ENCODE measurements around the gene RAPGEF3.

DNA sequence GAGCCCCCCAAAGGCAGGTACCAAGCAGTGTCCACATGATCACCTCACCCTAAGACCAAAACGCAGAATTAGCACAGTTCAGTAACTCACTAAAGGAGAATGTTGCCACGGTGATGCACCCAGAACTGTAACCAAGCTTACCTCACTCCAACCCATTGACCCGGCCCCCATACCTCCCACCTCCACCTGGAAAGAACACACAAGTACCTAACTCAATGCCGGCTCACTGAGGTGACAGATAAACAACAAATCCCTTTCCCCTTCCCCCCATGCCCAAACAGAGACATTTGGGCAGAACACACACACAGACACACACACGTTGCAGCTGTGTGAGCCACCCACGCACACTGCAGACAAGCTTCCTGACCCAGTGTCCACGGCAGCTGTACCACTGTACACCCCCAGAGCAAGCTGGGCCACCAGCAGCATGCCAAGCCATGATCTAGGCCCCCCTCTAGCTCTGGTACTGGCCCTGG lies 1.3 kb downstream of the RAPGEF3 start:
- TF ChIP-seq, protein P1, sequence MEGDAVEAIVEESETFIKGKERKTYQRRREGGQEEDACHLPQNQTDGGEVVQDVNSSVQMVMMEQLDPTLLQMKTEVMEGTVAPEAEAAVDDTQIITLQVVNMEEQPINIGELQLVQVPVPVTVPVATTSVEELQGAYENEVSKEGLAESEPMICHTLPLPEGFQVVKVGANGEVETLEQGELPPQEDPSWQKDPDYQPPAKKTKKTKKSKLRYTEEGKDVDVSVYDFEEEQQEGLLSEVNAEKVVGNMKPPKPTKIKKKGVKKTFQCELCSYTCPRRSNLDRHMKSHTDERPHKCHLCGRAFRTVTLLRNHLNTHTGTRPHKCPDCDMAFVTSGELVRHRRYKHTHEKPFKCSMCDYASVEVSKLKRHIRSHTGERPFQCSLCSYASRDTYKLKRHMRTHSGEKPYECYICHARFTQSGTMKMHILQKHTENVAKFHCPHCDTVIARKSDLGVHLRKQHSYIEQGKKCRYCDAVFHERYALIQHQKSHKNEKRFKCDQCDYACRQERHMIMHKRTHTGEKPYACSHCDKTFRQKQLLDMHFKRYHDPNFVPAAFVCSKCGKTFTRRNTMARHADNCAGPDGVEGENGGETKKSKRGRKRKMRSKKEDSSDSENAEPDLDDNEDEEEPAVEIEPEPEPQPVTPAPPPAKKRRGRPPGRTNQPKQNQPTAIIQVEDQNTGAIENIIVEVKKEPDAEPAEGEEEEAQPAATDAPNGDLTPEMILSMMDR (IDR thresholded peaks at IDR 0.05; ENCODE audit: insufficient read depth, low read length) = no peak
- TF ChIP-seq, protein P2, sequence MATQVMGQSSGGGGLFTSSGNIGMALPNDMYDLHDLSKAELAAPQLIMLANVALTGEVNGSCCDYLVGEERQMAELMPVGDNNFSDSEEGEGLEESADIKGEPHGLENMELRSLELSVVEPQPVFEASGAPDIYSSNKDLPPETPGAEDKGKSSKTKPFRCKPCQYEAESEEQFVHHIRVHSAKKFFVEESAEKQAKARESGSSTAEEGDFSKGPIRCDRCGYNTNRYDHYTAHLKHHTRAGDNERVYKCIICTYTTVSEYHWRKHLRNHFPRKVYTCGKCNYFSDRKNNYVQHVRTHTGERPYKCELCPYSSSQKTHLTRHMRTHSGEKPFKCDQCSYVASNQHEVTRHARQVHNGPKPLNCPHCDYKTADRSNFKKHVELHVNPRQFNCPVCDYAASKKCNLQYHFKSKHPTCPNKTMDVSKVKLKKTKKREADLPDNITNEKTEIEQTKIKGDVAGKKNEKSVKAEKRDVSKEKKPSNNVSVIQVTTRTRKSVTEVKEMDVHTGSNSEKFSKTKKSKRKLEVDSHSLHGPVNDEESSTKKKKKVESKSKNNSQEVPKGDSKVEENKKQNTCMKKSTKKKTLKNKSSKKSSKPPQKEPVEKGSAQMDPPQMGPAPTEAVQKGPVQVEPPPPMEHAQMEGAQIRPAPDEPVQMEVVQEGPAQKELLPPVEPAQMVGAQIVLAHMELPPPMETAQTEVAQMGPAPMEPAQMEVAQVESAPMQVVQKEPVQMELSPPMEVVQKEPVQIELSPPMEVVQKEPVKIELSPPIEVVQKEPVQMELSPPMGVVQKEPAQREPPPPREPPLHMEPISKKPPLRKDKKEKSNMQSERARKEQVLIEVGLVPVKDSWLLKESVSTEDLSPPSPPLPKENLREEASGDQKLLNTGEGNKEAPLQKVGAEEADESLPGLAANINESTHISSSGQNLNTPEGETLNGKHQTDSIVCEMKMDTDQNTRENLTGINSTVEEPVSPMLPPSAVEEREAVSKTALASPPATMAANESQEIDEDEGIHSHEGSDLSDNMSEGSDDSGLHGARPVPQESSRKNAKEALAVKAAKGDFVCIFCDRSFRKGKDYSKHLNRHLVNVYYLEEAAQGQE (IDR thresholded peaks at IDR 0.05; ENCODE audit: insufficient replicate concordance, low read depth) = no peak

Data from HL-60 (cell line).